WTC11 (cell line): Measurements from ENCODE around the gene CACNG7. TPM values are rescaled to one million over a fixed set of nuclear protein-coding genes. Genes with fewer than 3 reads are reported as not detected.

ENCODE experiments used
- ATAC-seq: fragments of 200-7000 bp; cut with Tn5 transposase; 2 replicates; pipeline ENCODE4 v1.10.0; 2021; ENCODE audit warnings: mild to moderate bottlenecking, moderate library complexity
- CTCF ChIA-PET: fragments of 300-600 bp; sonication (Branson Sonifier 250); formaldehyde crosslinking; loops from one replicate; lab custom pipeline; 2021; ENCODE audit warnings: antibody characterized with exemption; lab: Charles Lee
- POLR2A ChIA-PET: fragments of 350-600 bp; sonication (Branson Sonifier 250); formaldehyde crosslinking; loops from one replicate; lab custom pipeline; 2021; ENCODE audit warnings: antibody characterized with exemption; lab: Charles Lee
- DNase-seq: peaks from one replicate; pipeline ENCODE4 v3.0.0; 2021; ENCODE audit warnings: low spot score
- H3K27ac Mint-ChIP-seq: 2 replicates; pipeline ENCODE4 v1.8.0; 2021; ENCODE audit warnings: mixed read lengths
- H3K27me3 Mint-ChIP-seq: 2 replicates; pipeline ENCODE4 v1.8.0; 2021; ENCODE audit warnings: low read depth, mild to moderate bottlenecking, moderate library complexity, mixed read lengths
- H3K36me3 Mint-ChIP-seq: 2 replicates; pipeline ENCODE4 v1.8.0; 2021; ENCODE audit warnings: mixed read lengths
- H3K4me1 Mint-ChIP-seq: 2 replicates; pipeline ENCODE4 v1.8.0; 2022; ENCODE audit warnings: mixed read lengths
- H3K4me3 Mint-ChIP-seq: 2 replicates; pipeline ENCODE4 v1.8.0; 2021; ENCODE audit warnings: mild to moderate bottlenecking, moderate library complexity, mixed read lengths
- H3K9me3 Mint-ChIP-seq: 2 replicates; pipeline ENCODE4 v1.8.0; 2021; ENCODE audit warnings: mixed read lengths
- ARID4B ChIP-seq: sonication (generic); formaldehyde crosslinking; IDR thresholded peaks from 2 replicates; pipeline ENCODE4 v1.8.0; 2023; ENCODE audit warnings: missing genetic modification reagents, mild to moderate bottlenecking, borderline replicate concordance
- E2F4 ChIP-seq: sonication (generic); formaldehyde crosslinking; IDR thresholded peaks from 2 replicates; pipeline ENCODE4 v1.8.1; 2022; ENCODE audit warnings: low read depth, mild to moderate bottlenecking, moderate library complexity, missing genetic modification reagents, borderline replicate concordance
- EMX1 ChIP-seq: fragments of 250-450 bp; sonication (Bioruptor Pico); IDR thresholded peaks from 2 replicates; pipeline ENCODE4 v1.8.0; 2021; ENCODE audit warnings: mild to moderate bottlenecking
- FOXP1 ChIP-seq: sonication (generic); formaldehyde crosslinking; IDR thresholded peaks from 2 replicates; pipeline ENCODE4 v1.8.0; 2022; ENCODE audit warnings: missing genetic modification reagents, mild to moderate bottlenecking, moderate library complexity, borderline replicate concordance
- FOXP4 ChIP-seq: sonication (generic); formaldehyde crosslinking; IDR thresholded peaks from 2 replicates; pipeline ENCODE4 v1.8.0; 2022; ENCODE audit warnings: mild to moderate bottlenecking, missing genetic modification reagents
- GTF2I ChIP-seq: fragments of 250-450 bp; sonication (Bioruptor Pico); conservative IDR thresholded peaks from 2 replicates; pipeline ENCODE4 v1.4.0; 2021; ENCODE audit warnings: mild to moderate bottlenecking
- IRF2 ChIP-seq: sonication (generic); formaldehyde crosslinking; IDR thresholded peaks from 2 replicates; pipeline ENCODE4 v1.8.0; 2022; ENCODE audit warnings: low read depth, missing genetic modification reagents, borderline replicate concordance
- SMAD4 ChIP-seq: sonication (generic); formaldehyde crosslinking; IDR thresholded peaks from 2 replicates; pipeline ENCODE4 v1.8.0; 2022; ENCODE audit warnings: mild to moderate bottlenecking, missing genetic modification reagents
- USF1 ChIP-seq: sonication (generic); formaldehyde crosslinking; IDR thresholded peaks from 2 replicates; pipeline ENCODE4 v1.8.0; 2022; ENCODE audit warnings: mild to moderate bottlenecking, missing genetic modification reagents
- USF2 ChIP-seq: sonication (generic); formaldehyde crosslinking; IDR thresholded peaks from 2 replicates; pipeline ENCODE4 v1.8.1; 2023; ENCODE audit warnings: mild to moderate bottlenecking, missing genetic modification reagents, moderate library complexity
- ZMAT4 ChIP-seq: fragments of 250-450 bp; sonication (Bioruptor Pico); IDR thresholded peaks from 2 replicates; pipeline ENCODE4 v1.9.0; 2021; ENCODE audit warnings: mild to moderate bottlenecking
- ZNF138 ChIP-seq: sonication (generic); formaldehyde crosslinking; conservative IDR thresholded peaks from 2 replicates; pipeline ENCODE4 v1.8.1; 2022; ENCODE audit warnings: mild to moderate bottlenecking, moderate library complexity, missing genetic modification reagents
- total RNA-seq: library from RNA; stranded (reverse); gene quantifications from 3 replicates; pipeline ENCODE4 v1.2.3, GENCODE V29; 2021

CACNG7 gene
- total RNA-seq, 1 experiment from 2014 or later, result 33.3 TPM

- peak; percentile 54; the same call in 1 of the 2 replicates for TF ChIP-seq ARID4B
- TF ChIP-seq ZNF138 (CRISPR knock-in tag), result no peak
- TF ChIP-seq FOXP4 (CRISPR knock-in tag), result no peak; the same call in 1 of the 2 replicates
- TF ChIP-seq FOXP1 (CRISPR knock-in tag), result no peak
- no peak for TF ChIP-seq GTF2I (CRISPR knock-in tag)
- TF ChIP-seq E2F4 (CRISPR knock-in tag), result no peak
- TF ChIP-seq USF2 (CRISPR knock-in tag), result no peak
- TF ChIP-seq USF1 (CRISPR knock-in tag), result no peak
- TF ChIP-seq SMAD4, result no peak
- TF ChIP-seq ZMAT4 (CRISPR knock-in tag), result peak; percentile 47; the same call in 1 of the 2 replicates
- TF ChIP-seq IRF2 (CRISPR knock-in tag), result no peak
Observed at GRCh38 chr19:53942001-53942786, 33.1 kb downstream of the CACNG7 start (continued).

- Mint-ChIP-seq H3K4me3 (peak overlapping the region; percentile 78), H3K4me1 (peaks cover 39% of the 10 kb centered on the region), H3K27me3 (no peaks in the 10 kb centered on the region), H3K9me3 (peaks cover 1% of the 10 kb centered on the region; the same call in 1 of the 2 replicates), H3K36me3 (peaks cover 13% of the 10 kb centered on the region), H3K27ac (peak overlapping the region; percentile 36; the same call in 1 of the 2 replicates)
- ATAC-seq (no peak), DNase-seq (no peak)
- TF ChIP-seq GTF2I (CRISPR knock-in tag) (no peak), EMX1 (CRISPR knock-in tag) (0 out of 2 replicates have a peak, but pooled peaks have one; percentile 18)
- POLR2A ChIA-PET, result interaction anchor here (0.5 to 0.7 kb wide), 3 partner anchors 15 to 932 kb away, joined by 3 read pairs; no protein-coding TSS in a partner anchor
- CTCF ChIA-PET, result interaction anchor here (0.7 to 5.2 kb wide), 5 partner anchors 32 to 151 kb away, joined by 3 to 43 read pairs (median 6); no protein-coding TSS in a partner anchor
Observed at GRCh38 chr19:53944416-53944815, 35.3 kb downstream of the CACNG7 start.
